BJ (cell line): ENCODE data around the gene AP2B1. TPM values are rescaled to one million over a fixed set of nuclear protein-coding genes. Genes with fewer than 3 reads are reported as not detected.

Experiments
- CTCF ChIA-PET: fragments of 350-600 bp; formaldehyde crosslinking; extraction: SDS; loops from one replicate; lab custom pipeline; 2021; ENCODE audit warnings: antibody characterized with exemption, inconsistent platforms; lab: Yijun Ruan, JAX
- POLR2A ChIA-PET: fragments of 300-600 bp; sonication (Branson Sonifier 250); formaldehyde crosslinking; extraction: SDS; loops from one replicate; lab custom pipeline; 2021; ENCODE audit warnings: antibody characterized with exemption; lab: Charles Lee
- DNase-seq: peaks from one replicate; pipeline ENCODE4 v3.0.0-alpha.2; 2011; ENCODE audit warnings: low read depth
- H3K27me3 ChIP-seq: 2 replicates; pipeline ENCODE4 v1.6.0; 2011; ENCODE audit warnings: low read length; ENCODE audit not compliant: control insufficient read depth, insufficient read depth
- H3K36me3 ChIP-seq: 2 replicates; pipeline ENCODE4 v1.5.1; 2011; ENCODE audit warnings: low read length; ENCODE audit not compliant: control insufficient read depth, insufficient read depth
- H3K4me3 ChIP-seq: 2 replicates; pipeline ENCODE4 v1.5.1; 2011; ENCODE audit warnings: low read depth, mild to moderate bottlenecking, control low read depth, low read length
- CTCF ChIP-seq: IDR thresholded peaks from 2 replicates; pipeline ENCODE4 v1.5.1; 2011; ENCODE audit warnings: low read depth, mild to moderate bottlenecking, control low read depth, inconsistent platforms, low read length, moderate library complexity; ENCODE audit not compliant: insufficient read depth
- polyA plus RNA-seq: library from polyadenylated mRNA; depleted of rRNA; stranded (reverse); fragments of >200 nt; gene quantifications from 2 replicates; pipeline ENCODE4 v1.2.3, GENCODE V29; 2011

Gene AP2B1
- polyA plus RNA-seq, 1 experiment = 122 TPM

GRCh38 chr17:35660902-35661301, 73.8 kb downstream of the AP2B1 start:
- Histone ChIP-seq H3K36me3 (peaks cover 1% of the 10 kb centered on the region; the same call in 1 of the 2 replicates), H3K4me3 (no peak overlapping the region), H3K27me3 (no peaks in the 10 kb centered on the region)
- ChIA-PET POLR2A (no interaction called here), CTCF (interaction anchor here (0.7 to 2.5 kb wide), 2 partner anchors 87 to 103 kb away, joined by 4 to 17 read pairs; no protein-coding TSS in a partner anchor)
- 0 out of 2 replicates have a peak, but pooled peaks have one; percentile 8 for TF ChIP-seq CTCF
- DNase-seq = no peak

- DNase-seq = no peak
- Histone ChIP-seq H3K27me3 (no peaks in the 10 kb centered on the region), H3K4me3 (no peak overlapping the region), H3K36me3 (peaks cover 1% of the 10 kb centered on the region; the same call in 1 of the 2 replicates)
- POLR2A ChIA-PET = no interaction called here
- TF ChIP-seq CTCF = no peak
- CTCF ChIA-PET = interaction anchor here (0.7 to 2.0 kb wide), 6 partner anchors 9 to 83 kb away, joined by 3 to 8 read pairs (median 4); no protein-coding TSS in a partner anchor
These were observed 77.6 kb downstream of the AP2B1 start for GRCh38 chr17:35664685-35665084.

- DNase-seq = no peak
- Histone ChIP-seq H3K36me3 (peaks cover 2% of the 10 kb centered on the region; the same call in 1 of the 2 replicates), H3K4me3 (no peak overlapping the region), H3K27me3 (no peaks in the 10 kb centered on the region)
- CTCF ChIA-PET = interaction anchor here (0.8 to 1.5 kb wide), 4 partner anchors 19 to 87 kb away, joined by 3 to 5 read pairs (median 3); no protein-coding TSS in a partner anchor
- POLR2A ChIA-PET = no interaction called here
- TF ChIP-seq CTCF = no peak
These were observed 78.5 kb downstream of the AP2B1 start for GRCh38 chr17:35665662-35666061.

GRCh38 chr17:35666070-35666469, 78.9 kb downstream of the AP2B1 start:
- H3K4me3 ChIP-seq = no peak overlapping the region
- no peaks in the 10 kb centered on the region for H3K27me3 ChIP-seq
- ChIA-PET POLR2A (no interaction called here), CTCF (interaction anchor here (0.8 to 1.5 kb wide), 3 partner anchors 18 to 87 kb away, joined by 3 read pairs; no protein-coding TSS in a partner anchor)
- peaks cover 3% of the 10 kb centered on the region; the same call in 1 of the 2 replicates for H3K36me3 ChIP-seq
- no peak for DNase-seq
- TF ChIP-seq CTCF = no peak

GRCh38 chr17:35666967-35667532, 79.9 kb downstream of the AP2B1 start:
- ChIA-PET POLR2A (no interaction called here), CTCF (interaction anchor here (0.9 kb wide), 1 partner anchor 16 kb away, joined by 3 read pairs; no protein-coding TSS in a partner anchor)
- H3K36me3 ChIP-seq = peaks cover 3% of the 10 kb centered on the region
- H3K4me3 ChIP-seq = no peak overlapping the region
- no peaks in the 10 kb centered on the region for H3K27me3 ChIP-seq
- no peak for TF ChIP-seq CTCF
- no peak for DNase-seq
